OCI-LY1 (cell line): ENCODE data around the gene CREB3L2.

Source experiments
- H2AFZ ChIP-seq: fragments of 200-600 bp; sonication (generic), shearing (Covaris generic); 2 replicates; pipeline ENCODE4 v1.6.0; 2014; ENCODE audit warnings: antibody characterized with exemption, mild to moderate bottlenecking, low read length
- H3F3A ChIP-seq: fragments of 200-600 bp; sonication (generic), shearing (Covaris generic); 2 replicates; pipeline ENCODE4 v1.6.0; 2014; ENCODE audit warnings: mild to moderate bottlenecking, antibody characterized with exemption, low read length, moderate library complexity; ENCODE audit not compliant: insufficient read depth
- H3K27ac ChIP-seq: fragments of 200-600 bp; sonication (generic); 2 replicates; pipeline ENCODE4 v1.5.1; 2014; ENCODE audit warnings: low read length, mixed run types, mild to moderate bottlenecking, low read depth; ENCODE audit not compliant: poor library complexity, severe bottlenecking
- H3K27me3 ChIP-seq: fragments of 200-600 bp; sonication (generic); 2 replicates; pipeline ENCODE4 v1.6.0; 2014; ENCODE audit warnings: antibody characterized with exemption, mild to moderate bottlenecking, low read length, moderate library complexity; ENCODE audit not compliant: insufficient read depth
- H3K36me3 ChIP-seq: fragments of 200-600 bp; sonication (generic); 2 replicates; pipeline ENCODE4 v1.6.1; 2014; ENCODE audit warnings: mild to moderate bottlenecking, antibody characterized with exemption, low read length, moderate library complexity, mixed read lengths; ENCODE audit not compliant: insufficient read depth
- H3K4me1 ChIP-seq: fragments of 200-600 bp; sonication (generic); 2 replicates; pipeline ENCODE4 v1.5.1; 2014; ENCODE audit warnings: mild to moderate bottlenecking, low read length, moderate library complexity; ENCODE audit not compliant: insufficient read depth, severe bottlenecking
- H3K4me2 ChIP-seq: fragments of 200-600 bp; sonication (generic), shearing (Covaris generic); 2 replicates; pipeline ENCODE4 v1.6.1; 2014; ENCODE audit warnings: low read length
- H3K4me3 ChIP-seq: fragments of 200-600 bp; sonication (generic); 2 replicates; pipeline ENCODE4 v1.5.1; 2014; ENCODE audit warnings: low read length, low read depth, mild to moderate bottlenecking, mixed read lengths; ENCODE audit not compliant: poor library complexity, severe bottlenecking
- H3K79me2 ChIP-seq: fragments of 200-600 bp; shearing (Covaris generic); 2 replicates; pipeline ENCODE4 v1.6.1; 2016; ENCODE audit warnings: mixed run types, low read length, mixed read lengths; ENCODE audit not compliant: insufficient read depth
- H3K9ac ChIP-seq: fragments of 200-600 bp; sonication (generic), shearing (Covaris generic); 2 replicates; pipeline ENCODE4 v1.6.1; 2014; ENCODE audit warnings: mild to moderate bottlenecking, low read length, mixed read lengths
- H3K9me2 ChIP-seq: fragments of 200-600 bp; sonication (generic), shearing (Covaris generic); 2 replicates; pipeline ENCODE4 v1.6.1; 2014; ENCODE audit warnings: low read depth, mild to moderate bottlenecking, low read length, mixed read lengths
- H3K9me3 ChIP-seq: fragments of 200-600 bp; shearing (Covaris generic); 2 replicates; pipeline ENCODE4 v1.6.1; 2014; ENCODE audit warnings: low read length, mixed read lengths
- H4K20me1 ChIP-seq: fragments of 200-600 bp; sonication (generic), shearing (Covaris generic); 2 replicates; pipeline ENCODE4 v1.6.0; 2016; ENCODE audit warnings: mild to moderate bottlenecking, low read length; ENCODE audit not compliant: insufficient read depth
- CTCF ChIP-seq: fragments of 200-600 bp; sonication (generic), shearing (Covaris generic); IDR thresholded peaks from 2 replicates; pipeline ENCODE4 v1.5.1; 2017; ENCODE audit warnings: mild to moderate bottlenecking, antibody characterized with exemption, low read length, moderate library complexity, mixed read lengths
- EZH2 ChIP-seq: fragments of 200-600 bp; sonication (generic), shearing (Covaris generic); IDR thresholded peaks from 2 replicates; pipeline ENCODE4 v1.8.0; 2017; ENCODE audit warnings: borderline replicate concordance, mixed run types, mild to moderate bottlenecking, antibody characterized with exemption, low read length, moderate library complexity, mixed read lengths

The CREB3L2 gene

DNA sequence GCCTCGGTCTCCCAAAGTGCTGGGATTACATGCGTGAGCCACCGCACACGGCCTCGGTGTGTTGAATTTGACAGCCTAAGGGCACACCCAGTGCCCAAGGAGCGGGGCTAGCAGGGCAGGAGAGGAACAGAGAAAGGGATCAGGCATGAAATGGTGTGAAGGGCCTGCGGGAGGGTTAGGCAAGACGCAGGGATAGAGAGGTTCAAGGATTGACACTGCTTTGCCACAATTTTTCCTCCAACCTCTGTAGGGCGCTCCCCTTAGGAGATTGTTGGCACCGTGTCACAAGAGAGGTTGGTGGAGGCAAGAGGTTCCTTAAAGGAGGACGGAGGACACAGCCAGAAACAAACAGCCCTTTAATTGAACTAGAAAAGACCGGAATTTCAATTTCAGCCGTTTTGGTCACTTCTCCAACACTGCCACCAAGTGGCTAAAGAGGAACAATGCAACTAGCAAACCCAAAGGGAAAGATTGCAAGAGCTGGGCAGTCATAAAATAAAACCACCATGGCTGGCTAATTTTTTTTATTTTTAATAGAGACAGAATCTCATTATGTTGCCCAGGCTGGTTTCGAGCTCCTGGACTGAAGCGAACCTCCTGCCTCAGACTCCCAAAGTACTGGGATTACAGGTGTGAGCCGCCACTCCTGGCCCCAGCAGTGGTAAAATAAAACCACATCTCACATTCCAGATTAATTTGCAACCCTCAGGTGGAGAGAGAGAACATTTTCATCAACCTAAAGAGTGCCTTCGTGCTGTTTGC lies 6.9 kb upstream of the CREB3L2 start:
- no peak overlapping the region for H3K9ac ChIP-seq
- TF ChIP-seq CTCF: peak; percentile 90
- no peak for TF ChIP-seq EZH2
- H3K9me3 ChIP-seq: no peaks in the 10 kb centered on the region
- no peak overlapping the region for H3K4me2 ChIP-seq
- no peak overlapping the region for H3K4me3 ChIP-seq
- no peaks in the 10 kb centered on the region for H3K9me2 ChIP-seq
- no peaks in the 10 kb centered on the region for H3K79me2 ChIP-seq
- no peaks in the 10 kb centered on the region for H4K20me1 ChIP-seq
- no peak overlapping the region for H3K27ac ChIP-seq
- H2AFZ ChIP-seq: no peak overlapping the region
- no peaks in the 10 kb centered on the region for H3F3A ChIP-seq
- H3K4me1 ChIP-seq: no peaks in the 10 kb centered on the region
- H3K36me3 ChIP-seq: no peaks in the 10 kb centered on the region
- no peaks in the 10 kb centered on the region for H3K27me3 ChIP-seq

DNA sequence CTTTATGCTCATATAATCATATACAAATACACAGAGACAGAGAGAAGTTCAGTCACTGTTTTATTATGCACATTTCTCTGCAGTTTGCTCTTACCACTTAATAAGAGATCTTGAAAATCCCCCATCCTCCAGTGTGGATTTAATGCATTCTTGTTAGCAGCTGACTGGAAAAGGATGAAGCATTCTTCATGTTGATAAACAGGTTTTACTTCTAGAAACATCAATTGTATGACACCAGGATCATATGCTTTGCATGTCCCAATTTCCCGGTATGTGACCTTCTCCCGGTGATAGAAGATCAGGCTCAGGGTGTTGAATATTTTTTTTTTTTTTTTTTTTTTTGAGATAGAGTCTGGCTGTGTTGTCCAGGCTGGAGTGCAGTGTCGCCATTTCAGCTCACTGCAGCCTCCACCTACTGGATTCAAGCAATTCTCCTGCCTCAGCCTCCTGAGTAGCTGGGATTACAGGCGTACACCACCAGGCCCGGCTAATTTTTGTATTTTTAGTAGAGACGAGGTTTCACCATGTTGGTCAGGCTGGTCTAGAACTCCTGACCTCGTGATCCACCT lies 6.2 kb upstream of the CREB3L2 start:
- Histone ChIP-seq H3K4me3 (no peak overlapping the region), H3K9ac (no peak overlapping the region), H3K79me2 (no peaks in the 10 kb centered on the region), H4K20me1 (no peaks in the 10 kb centered on the region), H3K9me2 (no peaks in the 10 kb centered on the region), H3K36me3 (no peaks in the 10 kb centered on the region), H3K27me3 (no peaks in the 10 kb centered on the region), H3K4me1 (no peaks in the 10 kb centered on the region), H3F3A (no peaks in the 10 kb centered on the region), H3K27ac (no peak overlapping the region), H3K9me3 (no peaks in the 10 kb centered on the region), H2AFZ (no peak overlapping the region), H3K4me2 (no peak overlapping the region)
- TF ChIP-seq CTCF (no peak), EZH2 (no peak)

DNA sequence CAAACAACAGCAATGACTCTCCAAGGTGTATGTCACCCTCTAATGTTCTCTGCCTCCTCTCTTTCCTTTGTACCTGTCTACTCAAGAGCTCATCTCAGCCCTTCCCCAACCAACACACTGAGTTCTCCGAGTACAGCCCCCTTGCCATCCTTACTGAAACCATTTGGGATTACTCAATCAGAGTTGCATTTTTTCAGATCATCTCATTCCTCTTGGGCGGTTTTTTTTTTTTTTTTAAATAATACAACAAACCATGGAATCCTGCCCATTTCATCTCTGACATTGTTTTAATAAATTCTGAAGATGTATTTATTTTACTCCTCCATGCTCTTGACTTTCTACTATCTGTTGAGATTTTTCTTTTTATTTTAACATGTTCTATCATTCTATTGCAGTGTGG lies 4.2 kb upstream of the CREB3L2 start:
- TF ChIP-seq CTCF (no peak), EZH2 (no peak)
- H3K9ac ChIP-seq: no peak overlapping the region
- no peak overlapping the region for H3K4me2 ChIP-seq

More for the DNA sequence above, 4.2 kb upstream of the CREB3L2 start:
- Histone ChIP-seq H3K9me3 (no peaks in the 10 kb centered on the region), H3K4me3 (no peak overlapping the region), H3K36me3 (no peaks in the 10 kb centered on the region), H3K9me2 (no peaks in the 10 kb centered on the region), H3K79me2 (no peaks in the 10 kb centered on the region), H3K27ac (no peak overlapping the region), H2AFZ (no peak overlapping the region), H3K27me3 (no peaks in the 10 kb centered on the region), H4K20me1 (no peaks in the 10 kb centered on the region), H3K4me1 (no peaks in the 10 kb centered on the region), H3F3A (no peaks in the 10 kb centered on the region)
